Mesendoderm (in vitro differentiated cells): ENCODE data around the gene DYSF.

Experiments used
- DNase-seq: peaks from one replicate; pipeline ENCODE4 v3.0.0; 2013
- H2AK5ac ChIP-seq: 2 replicates; pipeline ENCODE4 v1.6.1; 2013; ENCODE audit warnings: low read length, inconsistent platforms
- H2BK120ac ChIP-seq: 2 replicates; pipeline ENCODE4 v1.6.1; 2013; ENCODE audit warnings: low read depth, mild to moderate bottlenecking, low read length, moderate library complexity, mixed read lengths
- H2BK15ac ChIP-seq: replicated peaks from 2 replicates; pipeline ENCODE4 v1.6.1; 2013; ENCODE audit warnings: low read depth, mild to moderate bottlenecking, moderate library complexity
- H2BK5ac ChIP-seq: 2 replicates; pipeline ENCODE4 v1.6.1; 2013; ENCODE audit warnings: low read length, inconsistent platforms
- H3K18ac ChIP-seq: 2 replicates; pipeline ENCODE4 v1.6.1; 2013; ENCODE audit warnings: mild to moderate bottlenecking, low read length, mixed read lengths
- H3K23ac ChIP-seq: one replicate; pipeline ENCODE4 v1.6.1; 2013; ENCODE audit warnings: low read length
- H3K27ac ChIP-seq: 2 replicates; pipeline ENCODE4 v1.5.1; 2013; ENCODE audit warnings: low read depth, mild to moderate bottlenecking, inconsistent platforms, low read length, moderate library complexity
- H3K27me3 ChIP-seq: 2 replicates; pipeline ENCODE4 v1.6.1; 2013; ENCODE audit warnings: low read length, control low read depth, mild to moderate bottlenecking, inconsistent platforms; ENCODE audit not compliant: insufficient read depth, poor library complexity
- H3K36me3 ChIP-seq: 2 replicates; pipeline ENCODE4 v1.6.1; 2013; ENCODE audit warnings: low read length, inconsistent platforms; ENCODE audit not compliant: control insufficient read depth, insufficient read depth
- H3K4ac ChIP-seq: one replicate; pipeline ENCODE4 v1.6.1; 2013; ENCODE audit warnings: low read depth, mild to moderate bottlenecking, low read length, moderate library complexity
- H3K4me1 ChIP-seq: 2 replicates; pipeline ENCODE4 v1.6.1; 2013; ENCODE audit warnings: low read depth, low read length, inconsistent platforms; ENCODE audit not compliant: control insufficient read depth
- H3K4me2 ChIP-seq: 2 replicates; pipeline ENCODE4 v1.6.1; 2013; ENCODE audit warnings: low read length
- H3K4me3 ChIP-seq: 2 replicates; pipeline ENCODE4 v1.5.1; 2013; ENCODE audit warnings: mild to moderate bottlenecking, low read length
- H3K56ac ChIP-seq: one replicate; pipeline ENCODE4 v1.6.1; 2013; ENCODE audit warnings: low read length
- H3K79me1 ChIP-seq: 2 replicates; pipeline ENCODE4 v1.6.1; 2013; ENCODE audit warnings: low read length, inconsistent platforms
- H3K79me2 ChIP-seq: 2 replicates; pipeline ENCODE4 v1.6.1; 2013; ENCODE audit warnings: mild to moderate bottlenecking, low read length; ENCODE audit not compliant: control insufficient read depth, insufficient read depth
- H3K9ac ChIP-seq: 2 replicates; pipeline ENCODE4 v1.6.1; 2013; ENCODE audit warnings: low read length, inconsistent platforms
- H4K5ac ChIP-seq: one replicate; pipeline ENCODE4 v1.6.1; 2013; ENCODE audit warnings: low read length
- H4K8ac ChIP-seq: one replicate; pipeline ENCODE4 v1.6.1; 2013; ENCODE audit warnings: low read depth, mild to moderate bottlenecking, control low read depth, low read length, moderate library complexity
- WGBS: extraction: QIAGEN DNeasy Blood & Tissue Kit; methylation state at CpG from one replicate; pipeline ENCODE4 v1.1.7; 2013; ENCODE audit warnings: low lambda C conversion rate, missing lambda C conversion rate; ENCODE audit not compliant: insufficient coverage; ENCODE audit errors: extremely low coverage; 5-methylcytosine and 5-hydroxymethylcytosine counted together

The DYSF gene

DNA sequence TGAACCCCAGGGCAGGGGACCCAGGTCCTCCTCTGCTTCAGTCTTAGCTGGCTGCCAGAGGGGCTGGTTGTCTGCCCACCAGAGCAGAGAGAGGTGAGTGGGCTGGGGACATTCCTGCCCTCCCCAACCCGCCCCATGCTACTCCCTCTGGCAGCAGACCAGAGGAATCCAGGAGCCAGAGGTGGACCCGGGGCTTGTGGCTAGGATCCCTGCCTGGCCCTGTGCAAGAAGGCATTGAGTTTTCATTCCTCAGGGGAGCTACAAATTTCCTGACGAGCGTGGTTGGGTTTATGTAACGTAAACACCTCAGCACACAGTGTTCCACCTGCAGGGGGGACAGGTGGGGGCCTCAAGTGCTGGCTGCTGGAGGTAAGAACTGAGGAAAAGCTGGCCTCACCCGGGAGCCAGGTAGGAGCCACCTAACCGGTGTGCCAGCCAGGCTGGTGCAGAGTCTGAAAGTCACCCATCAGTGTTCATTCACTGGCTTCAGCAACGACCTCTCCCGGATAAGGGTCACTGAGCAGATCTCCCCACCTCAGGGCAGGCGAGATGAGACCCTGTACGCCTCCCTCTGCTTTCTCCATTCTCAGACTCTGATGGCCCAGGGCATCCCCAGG is 246.8 kb downstream of the DYSF start:
- DNase-seq: no peak
- Histone ChIP-seq H2BK15ac (no peak overlapping the region), H4K8ac (no peak overlapping the region), H4K5ac (no peak overlapping the region), H3K27me3 (no peaks in the 10 kb centered on the region), H3K27ac (no peak overlapping the region), H3K4me1 (no peaks in the 10 kb centered on the region), H3K36me3 (no peaks in the 10 kb centered on the region), H3K4me2 (no peak overlapping the region), H3K79me2 (no peaks in the 10 kb centered on the region), H2BK120ac (no peak overlapping the region), H3K79me1 (no peaks in the 10 kb centered on the region), H3K9ac (no peak overlapping the region), H3K23ac (no peak overlapping the region), H2BK5ac (no peak overlapping the region), H3K56ac (no peak overlapping the region), H3K4ac (no peak overlapping the region), H2AK5ac (no peak overlapping the region), H3K4me3 (no peak overlapping the region), H3K18ac (no peak overlapping the region)
- WGBS: no CpG with 5 or more reads among the region's 11 CpGs

- H3K36me3 ChIP-seq: no peaks in the 10 kb centered on the region
- no peak overlapping the region for H3K4ac ChIP-seq
- DNase-seq: no peak
- no peak overlapping the region for H2AK5ac ChIP-seq
- no peak overlapping the region for H4K5ac ChIP-seq
- H3K9ac ChIP-seq: no peak overlapping the region
- no peaks in the 10 kb centered on the region for H3K79me2 ChIP-seq
- no peak overlapping the region for H2BK120ac ChIP-seq
- no peaks in the 10 kb centered on the region for H3K4me1 ChIP-seq
- no peaks in the 10 kb centered on the region for H3K79me1 ChIP-seq
- H4K8ac ChIP-seq: no peak overlapping the region
- H3K56ac ChIP-seq: no peak overlapping the region
- no peak overlapping the region for H3K27ac ChIP-seq
- H3K4me3 ChIP-seq: no peak overlapping the region
- no peak overlapping the region for H3K23ac ChIP-seq
- H2BK5ac ChIP-seq: no peak overlapping the region
- no CpG with 5 or more reads among the region's 21 CpGs for WGBS
- no peak overlapping the region for H2BK15ac ChIP-seq
- H3K4me2 ChIP-seq: no peak overlapping the region
- H3K27me3 ChIP-seq: no peaks in the 10 kb centered on the region
- no peak overlapping the region for H3K18ac ChIP-seq
Measured at GRCh38 chr2:71700658-71701397, 247.5 kb downstream of the DYSF start.

DNA sequence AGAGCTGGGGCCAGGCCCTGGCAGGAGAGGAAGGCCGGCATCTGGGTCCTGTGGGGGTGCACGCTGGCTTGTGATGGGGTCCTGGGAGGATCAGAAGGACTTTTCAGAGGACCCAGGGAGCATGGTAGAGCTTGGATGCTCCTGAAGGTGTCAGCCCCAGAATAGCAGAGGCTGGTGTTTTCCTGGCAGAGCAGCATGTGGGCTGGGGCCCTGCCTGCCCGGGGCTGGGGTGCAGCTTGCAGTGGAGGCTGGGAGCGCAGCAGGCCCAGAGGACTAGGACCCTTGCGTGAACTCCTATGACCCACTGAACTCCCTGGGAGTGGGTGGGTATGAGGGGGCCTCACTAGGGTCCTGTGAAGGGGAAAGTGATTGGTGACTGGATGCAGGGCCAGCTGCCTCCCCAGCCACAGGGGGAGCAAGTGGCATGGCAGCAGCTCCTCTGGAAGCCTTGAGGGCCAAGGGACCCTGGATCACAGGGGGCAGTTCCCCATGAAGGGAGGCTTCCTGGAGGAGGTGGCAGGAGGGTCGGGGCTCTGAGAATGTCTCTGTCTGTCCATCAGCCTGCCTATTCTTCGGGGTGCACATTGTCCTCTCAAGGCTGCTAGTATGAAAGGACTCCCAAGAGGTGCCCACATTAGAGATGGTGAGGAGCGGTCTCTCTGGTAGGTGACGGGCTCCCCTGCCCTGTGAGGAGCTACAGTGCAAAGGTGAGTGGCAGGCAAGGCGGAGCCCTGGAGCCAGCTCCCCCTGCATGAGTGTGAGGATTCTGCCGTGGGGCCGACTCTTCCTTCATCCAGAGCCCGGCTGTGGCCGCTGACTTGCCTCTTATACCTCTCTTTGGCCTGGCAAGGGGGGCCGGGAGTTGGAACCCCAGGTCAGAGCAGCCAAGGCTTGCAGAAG is 249.0 kb downstream of the DYSF start:
- H3K9ac ChIP-seq: no peak overlapping the region
- H3K79me1 ChIP-seq: no peaks in the 10 kb centered on the region
- no peak overlapping the region for H2BK5ac ChIP-seq
- no peak overlapping the region for H3K56ac ChIP-seq
- no peak overlapping the region for H4K5ac ChIP-seq
- no peaks in the 10 kb centered on the region for H3K79me2 ChIP-seq
- no peak overlapping the region for H3K4me3 ChIP-seq
- H2AK5ac ChIP-seq: no peak overlapping the region
- no peaks in the 10 kb centered on the region for H3K4me1 ChIP-seq
- no peak overlapping the region for H4K8ac ChIP-seq
- no peak overlapping the region for H3K18ac ChIP-seq
- no peaks in the 10 kb centered on the region for H3K36me3 ChIP-seq
- no peaks in the 10 kb centered on the region for H3K27me3 ChIP-seq
- no peak overlapping the region for H2BK15ac ChIP-seq
- H3K23ac ChIP-seq: no peak overlapping the region
- H3K4me2 ChIP-seq: no peak overlapping the region
- H3K27ac ChIP-seq: no peak overlapping the region
- WGBS: no CpG with 5 or more reads among the region's 15 CpGs
- no peak overlapping the region for H2BK120ac ChIP-seq
- DNase-seq: no peak
- no peak overlapping the region for H3K4ac ChIP-seq

GRCh38 chr2:71702971-71703898 is 249.9 kb downstream of the DYSF start:
- Histone ChIP-seq H3K18ac (no peak overlapping the region), H3K79me2 (no peaks in the 10 kb centered on the region), H2BK120ac (no peak overlapping the region), H3K4me1 (no peaks in the 10 kb centered on the region), H3K27ac (no peak overlapping the region), H4K5ac (no peak overlapping the region), H3K4me2 (no peak overlapping the region), H3K79me1 (no peaks in the 10 kb centered on the region), H2BK5ac (no peak overlapping the region), H3K36me3 (no peaks in the 10 kb centered on the region), H3K27me3 (no peaks in the 10 kb centered on the region), H3K4me3 (no peak overlapping the region), H3K23ac (no peak overlapping the region), H2BK15ac (no peak overlapping the region), H3K56ac (no peak overlapping the region), H2AK5ac (no peak overlapping the region), H3K9ac (no peak overlapping the region), H3K4ac (no peak overlapping the region), H4K8ac (no peak overlapping the region)
- WGBS: no CpG with 5 or more reads among the region's 13 CpGs
- no peak for DNase-seq

DNA sequence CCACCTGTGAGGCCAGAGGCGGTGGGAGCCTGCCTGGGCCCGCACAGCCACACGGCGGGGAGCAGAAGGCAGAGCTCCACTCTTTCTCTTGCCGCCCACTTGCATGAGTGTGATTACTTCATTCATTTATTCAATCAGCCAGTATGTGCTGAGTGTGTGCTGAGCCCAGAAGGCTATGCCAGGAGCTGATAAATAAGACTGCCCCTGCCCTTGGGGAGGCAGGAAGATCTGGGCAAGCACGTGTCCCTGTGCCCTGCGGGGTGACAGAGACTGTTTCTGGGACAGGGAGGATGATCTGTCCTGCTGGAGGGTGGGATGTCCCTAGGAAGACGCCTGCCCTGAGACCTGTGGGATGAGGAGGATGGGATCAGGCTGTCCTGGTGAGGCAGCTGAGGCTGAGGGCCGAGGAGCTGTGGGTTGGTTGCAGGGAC is 250.8 kb downstream of the DYSF start:
- no peak overlapping the region for H3K9ac ChIP-seq
- no peaks in the 10 kb centered on the region for H3K4me1 ChIP-seq
- H3K27ac ChIP-seq: no peak overlapping the region
- H3K23ac ChIP-seq: no peak overlapping the region
- no peak overlapping the region for H2BK120ac ChIP-seq
- no peak overlapping the region for H3K4me3 ChIP-seq
- H2BK15ac ChIP-seq: no peak overlapping the region
- H3K18ac ChIP-seq: no peak overlapping the region
- H3K27me3 ChIP-seq: no peaks in the 10 kb centered on the region
- no peak overlapping the region for H2AK5ac ChIP-seq
- no peak overlapping the region for H3K4ac ChIP-seq
- no peaks in the 10 kb centered on the region for H3K36me3 ChIP-seq
- WGBS: no CpG with 5 or more reads among the region's 9 CpGs
- H4K8ac ChIP-seq: no peak overlapping the region
- no peak overlapping the region for H4K5ac ChIP-seq
- H3K79me2 ChIP-seq: no peaks in the 10 kb centered on the region
- no peak overlapping the region for H3K56ac ChIP-seq
- no peak for DNase-seq
- no peaks in the 10 kb centered on the region for H3K79me1 ChIP-seq
- no peak overlapping the region for H2BK5ac ChIP-seq
- no peak overlapping the region for H3K4me2 ChIP-seq
